GM19455 (cell line): Measurements from ENCODE around the gene NOTO.
"Not testable (repeated sequence)": the region's sequence is repeated elsewhere in the genome, so short reads cannot be mapped to it uniquely, and the experiment has no call there.

Experiments used
- ATAC-seq: cut with Tn5 transposase; IDR thresholded peaks from one replicate; pipeline ENCODE4 v1.9.1; 2021; ENCODE audit not compliant: unreplicated experiment

The NOTO gene

GRCh38 chr2:73202156-73203054, at the start of gene NOTO:
Gene NOTO (plus strand): TSS chr2:73202574. CDS start chr2:73202667, 93 bp downstream.
- ATAC-seq, result no peak

GRCh38 chr2:73156539-73157124, 45.7 kb upstream of the NOTO start:
- ATAC-seq, result no peak

- ATAC-seq, result no peak
Measured at GRCh38 chr2:73162856-73163391, 39.5 kb upstream of the NOTO start.

- peak; percentile 66 for ATAC-seq
Measured at GRCh38 chr2:73163483-73164367, 38.6 kb upstream of the NOTO start.

GRCh38 chr2:73165978-73166377, 36.4 kb upstream of the NOTO start:
- ATAC-seq, result not testable (repeated sequence)

- not testable (repeated sequence) for ATAC-seq
Measured at GRCh38 chr2:73166813-73167212, 35.6 kb upstream of the NOTO start.

GRCh38 chr2:73168348-73168747, 34.0 kb upstream of the NOTO start:
- ATAC-seq, result not testable (repeated sequence)

- ATAC-seq, result not testable (repeated sequence)
Measured at GRCh38 chr2:73170341-73170740, 32.0 kb upstream of the NOTO start.

GRCh38 chr2:73172963-73173362, 29.4 kb upstream of the NOTO start:
- no peak for ATAC-seq

- no peak for ATAC-seq
Measured at GRCh38 chr2:73173781-73174180, 28.6 kb upstream of the NOTO start.

GRCh38 chr2:73174244-73174643, 28.1 kb upstream of the NOTO start:
- ATAC-seq, result no peak

GRCh38 chr2:73174941-73175662, 27.3 kb upstream of the NOTO start:
- ATAC-seq, result no peak

GRCh38 chr2:73175663-73176204, 26.6 kb upstream of the NOTO start:
- no peak for ATAC-seq

- ATAC-seq, result no peak
Measured at GRCh38 chr2:73176205-73176880, 26.0 kb upstream of the NOTO start.

- ATAC-seq, result peak; percentile 79
Measured at GRCh38 chr2:73176881-73177644, 25.3 kb upstream of the NOTO start.

- no peak for ATAC-seq
Measured at GRCh38 chr2:73177645-73178255, 24.6 kb upstream of the NOTO start.

- ATAC-seq, result no peak
Measured at GRCh38 chr2:73185965-73186364, 16.4 kb upstream of the NOTO start.

GRCh38 chr2:73187549-73187948, 14.8 kb upstream of the NOTO start:
- ATAC-seq, result no peak
